Common myeloid progenitor, CD34-positive (primary cell): ENCODE data around the gene TSKU.
A peak's percentile ranks its signal among the peaks of the same experiment; 100 is the strongest.

Source experiments
- CTCF ChIA-PET: fragments of 350-600 bp; sonication (Branson Sonifier 250); formaldehyde crosslinking; loops from one replicate; lab custom pipeline; 2021; ENCODE audit warnings: antibody characterized with exemption; lab: Charles Lee
- POLR2A ChIA-PET: fragments of 350-600 bp; sonication (Branson Sonifier 250); formaldehyde crosslinking; loops from one replicate; lab custom pipeline; 2021; ENCODE audit warnings: antibody characterized with exemption; lab: Charles Lee
- DNase-seq, 3 donors: peaks; one replicate each; pipeline versions ENCODE4 v3.0.0 to v3.0.0-alpha.2; 2013
- H3K27ac ChIP-seq, 2 experiments: 1 replicate in 1 of 2; 2 replicates in 1 of 2; pipeline ENCODE4 v1.7.0; 2013; ENCODE audit warnings: inconsistent platforms in 2 of 2, low read length in 2 of 2, mild to moderate bottlenecking in 2 of 2, low read depth in 1 of 2, moderate library complexity in 1 of 2; ENCODE audit not compliant: severe bottlenecking in 2 of 2, insufficient read depth in 1 of 2, poor library complexity in 1 of 2
- H3K27me3 ChIP-seq, 5 experiments: replicated peaks in 2 of 5; 1 replicate in 3 of 5; 2 replicates in 2 of 5; pipeline versions ENCODE4 v1.6.1 to v1.7.0; 2013; ENCODE audit warnings: low read length in 4 of 5, mild to moderate bottlenecking in 2 of 5, moderate library complexity in 2 of 5, inconsistent platforms in 1 of 5; ENCODE audit not compliant: insufficient read depth in 5 of 5, control insufficient read depth in 4 of 5
- H3K36me3 ChIP-seq, 4 experiments: 1 replicate in 2 of 4; 2 replicates in 2 of 4; pipeline versions ENCODE4 v1.6.1 to v1.7.0; 2013; ENCODE audit warnings: low read length in 3 of 4, control low read depth in 1 of 4, mild to moderate bottlenecking in 1 of 4; ENCODE audit not compliant: control insufficient read depth in 4 of 4, insufficient read depth in 4 of 4
- H3K4me1 ChIP-seq, 4 experiments: 1 replicate in 3 of 4; 2 replicates in 1 of 4; pipeline versions ENCODE4 v1.6.1 to v1.7.1; 2013; ENCODE audit warnings: low read length in 3 of 4, mild to moderate bottlenecking in 3 of 4, control low read depth in 1 of 4, inconsistent platforms in 1 of 4, moderate library complexity in 1 of 4; ENCODE audit not compliant: control insufficient read depth in 4 of 4, insufficient read depth in 4 of 4; ENCODE audit errors: control extremely low read depth in 1 of 4
- H3K4me3 ChIP-seq, 7 experiments: 1 replicate in 4 of 7; 2 replicates in 3 of 7; pipeline versions ENCODE4 v1.5.1 to v1.7.0; 2013; ENCODE audit warnings: mild to moderate bottlenecking in 7 of 7, low read length in 6 of 7, moderate library complexity in 6 of 7, inconsistent platforms in 2 of 7, low read depth in 2 of 7, control low read depth in 1 of 7; ENCODE audit not compliant: insufficient read depth in 4 of 7, control insufficient read depth in 1 of 7; ENCODE audit errors: extremely low read depth in 1 of 7
- H3K9me3 ChIP-seq, 5 experiments: 1 replicate in 4 of 5; 2 replicates in 1 of 5; pipeline versions ENCODE4 v1.6.1 to v1.7.1; 2013; ENCODE audit warnings: low read length in 4 of 5, mild to moderate bottlenecking in 2 of 5, inconsistent platforms in 1 of 5, low read depth in 1 of 5, moderate library complexity in 1 of 5; ENCODE audit not compliant: control insufficient read depth in 4 of 5, insufficient read depth in 2 of 5; ENCODE audit errors: control extremely low read depth in 1 of 5
- WGBS: methylation state at CpG from one replicate; pipeline ENCODE4 v1.1.5; 2013; ENCODE audit not compliant: insufficient coverage; 5-methylcytosine and 5-hydroxymethylcytosine counted together

The TSKU gene

DNA sequence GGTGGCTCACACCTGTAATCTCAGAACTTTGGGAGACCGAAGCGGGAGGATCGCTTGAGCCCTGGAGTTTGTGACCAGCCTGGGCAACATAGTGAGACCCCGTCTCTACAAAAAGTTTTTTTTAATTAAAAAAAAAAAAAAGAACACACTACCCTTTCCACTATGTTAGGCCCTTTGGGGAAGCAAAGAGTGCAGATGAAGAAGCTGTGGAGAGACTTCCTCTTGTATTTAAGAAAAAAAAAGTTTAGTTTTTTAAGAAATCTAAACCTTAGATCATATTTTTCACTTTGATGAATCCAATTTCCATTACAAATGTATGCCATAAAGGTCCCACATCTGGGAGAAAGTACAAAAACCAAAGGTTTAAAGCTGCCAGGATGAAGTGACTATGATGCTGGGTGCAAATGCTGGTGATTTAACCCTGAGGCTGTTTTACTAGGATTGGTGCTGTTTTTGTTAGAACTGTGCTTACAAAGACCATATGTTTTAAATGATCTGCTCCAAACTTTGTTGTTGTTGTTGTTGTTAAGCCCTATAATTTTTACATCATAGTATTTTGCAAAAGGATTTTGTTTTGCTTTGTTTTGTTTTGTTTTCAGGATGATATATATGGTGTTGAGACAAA is 48.6 kb downstream of the TSKU start:
- H3K27ac ChIP-seq: no peak overlapping the region
- ChIA-PET POLR2A (no interaction called here), CTCF (no interaction called here)
- no peak overlapping the region for H3K4me3 ChIP-seq
- no CpG with 5 or more reads among the region's 4 CpGs for WGBS
- no peaks in the 10 kb centered on the region for H3K4me1 ChIP-seq
- no peak for DNase-seq
- no peaks in the 10 kb centered on the region for H3K9me3 ChIP-seq
- no peaks in the 10 kb centered on the region for H3K27me3 ChIP-seq
- no peaks in the 10 kb centered on the region for H3K36me3 ChIP-seq

DNA sequence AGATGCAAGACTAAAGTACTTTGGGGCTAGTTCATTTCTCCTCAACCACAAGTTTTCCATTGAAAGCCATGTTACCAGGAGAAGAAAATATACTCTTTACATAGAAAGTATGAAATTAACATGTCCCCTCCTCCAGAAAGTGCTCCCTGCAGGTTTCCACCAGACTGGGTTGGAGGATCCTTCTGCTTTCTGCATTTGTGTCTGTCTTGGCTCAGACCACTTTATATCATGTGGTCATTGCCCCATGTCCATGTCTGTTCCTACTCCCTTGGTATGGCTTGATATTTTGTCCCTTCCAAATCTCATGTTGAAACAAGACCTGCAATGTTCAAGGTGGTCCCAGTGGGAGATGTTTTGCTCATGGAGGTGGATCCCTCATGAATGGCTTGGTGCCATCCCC is 49.2 kb downstream of the TSKU start:
- DNase-seq: no peak
- Histone ChIP-seq H3K4me1 (peaks cover 0 to 1% (median 0%) of the 10 kb centered on the region in 4 experiments), H3K4me3 (no peak overlapping the region), H3K27me3 (no peaks in the 10 kb centered on the region), H3K36me3 (no peaks in the 10 kb centered on the region), H3K9me3 (no peaks in the 10 kb centered on the region), H3K27ac (no peak overlapping the region)
- ChIA-PET POLR2A (no interaction called here), CTCF (no interaction called here)

DNA sequence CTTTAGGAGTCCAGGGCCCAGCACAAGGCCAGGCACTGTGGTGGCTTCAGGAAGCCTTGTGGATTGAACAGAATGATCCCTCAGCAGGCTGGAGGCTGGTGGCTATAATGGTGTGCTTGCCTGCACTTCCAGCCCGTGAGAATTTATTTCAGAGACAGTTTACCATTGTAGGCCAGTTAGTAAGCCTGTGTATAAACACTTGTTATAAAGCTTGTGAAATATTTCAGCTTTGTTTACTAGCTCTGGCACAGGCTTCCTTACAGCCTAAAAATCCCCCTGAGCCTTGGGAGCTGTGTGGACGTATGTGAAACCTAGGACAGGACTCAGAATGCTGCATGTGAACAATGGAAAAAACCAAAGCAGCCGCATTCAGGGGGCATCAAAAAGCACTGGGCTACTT is 51.0 kb downstream of the TSKU start:
- H3K4me3 ChIP-seq: no peak overlapping the region
- CTCF ChIA-PET: interaction anchor here (0.7 to 3.5 kb wide), 2 partner anchors 20 to 84 kb away, joined by 3 to 10 read pairs; no protein-coding TSS in a partner anchor
- H3K4me1 ChIP-seq: peaks cover 0 to 4% (median 0%) of the 10 kb centered on the region in 4 experiments
- H3K36me3 ChIP-seq: no peaks in the 10 kb centered on the region
- DNase-seq: no peak
- no peak overlapping the region for H3K27ac ChIP-seq
- POLR2A ChIA-PET: no interaction called here
- no peaks in the 10 kb centered on the region for H3K27me3 ChIP-seq
- H3K9me3 ChIP-seq: no peaks in the 10 kb centered on the region
- 100% methylated on average over 2 of the region's 3 CpGs for WGBS

DNA sequence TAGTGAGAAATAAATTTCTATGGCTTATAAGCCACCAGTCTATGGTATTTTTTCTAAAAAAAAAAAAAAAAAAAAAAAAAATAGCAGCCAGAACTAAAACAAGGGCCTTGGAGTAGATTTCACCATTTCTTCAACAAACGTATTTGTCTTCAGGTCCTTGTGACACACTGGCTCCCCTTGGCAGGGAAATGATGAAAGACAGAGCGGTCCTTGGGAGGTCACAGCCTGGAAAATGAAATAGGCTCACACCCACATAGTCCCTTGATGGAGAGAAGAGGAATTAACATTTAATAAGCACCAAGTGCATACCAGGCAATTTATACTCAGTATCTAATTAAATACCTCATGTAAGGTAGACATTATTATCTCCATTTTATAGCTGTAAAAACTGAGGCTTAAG is 51.9 kb downstream of the TSKU start:
- Histone ChIP-seq H3K27me3 (peaks cover 0 to 2% (median 0%) of the 10 kb centered on the region in 5 experiments), H3K27ac (no peak overlapping the region), H3K4me1 (peaks cover 0 to 4% (median 0%) of the 10 kb centered on the region in 4 experiments), H3K9me3 (no peaks in the 10 kb centered on the region), H3K4me3 (no peak overlapping the region), H3K36me3 (no peaks in the 10 kb centered on the region)
- DNase-seq: no peak
- no CpG with 5 or more reads among the region's 2 CpGs for WGBS
- CTCF ChIA-PET: interaction anchor here (1.2 to 3.5 kb wide), 2 partner anchors 9 to 84 kb away, joined by 3 to 10 read pairs; no protein-coding TSS in a partner anchor
- POLR2A ChIA-PET: no interaction called here

DNA sequence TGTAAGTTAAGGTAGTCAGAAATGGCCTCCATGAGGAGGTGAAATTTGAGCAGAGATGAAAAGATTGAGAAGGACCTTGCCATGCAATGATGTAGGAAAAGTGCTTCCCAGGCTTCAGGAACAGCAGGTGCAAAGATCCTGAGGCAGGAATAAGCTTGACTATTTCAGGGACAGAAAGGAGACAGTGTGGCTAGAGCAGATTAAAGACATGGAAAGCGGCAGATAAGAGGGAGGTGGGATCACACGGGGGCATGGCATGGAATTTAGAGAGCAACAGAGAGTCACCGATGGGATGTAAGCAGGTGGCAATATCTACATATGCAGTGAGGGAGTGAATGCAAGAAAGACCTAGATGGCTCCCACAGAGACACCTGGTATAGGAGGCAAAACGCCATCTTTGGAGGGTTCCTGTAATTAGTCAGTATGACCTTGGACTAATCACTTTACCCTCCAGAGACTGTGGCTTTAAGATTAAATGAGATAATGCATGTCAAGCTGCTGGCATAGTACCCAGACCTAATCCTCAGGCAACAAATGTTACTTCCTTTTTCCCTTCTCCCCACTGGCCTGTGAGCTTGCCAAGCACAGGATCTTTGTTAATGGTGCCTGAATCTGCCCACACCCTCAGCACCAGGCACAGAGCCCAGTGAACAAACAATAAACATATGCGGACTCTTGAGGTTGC is 52.9 kb downstream of the TSKU start:
- WGBS: 73% methylated on average over 4 of the region's 5 CpGs
- no peak overlapping the region for H3K27ac ChIP-seq
- POLR2A ChIA-PET: no interaction called here
- no peaks in the 10 kb centered on the region for H3K36me3 ChIP-seq
- peak in 1 of 3 donors; percentile 26 for DNase-seq
- CTCF ChIA-PET: interaction anchor here (0.7 to 3.5 kb wide), 6 partner anchors 8 to 82 kb away, joined by 3 to 10 read pairs (median 3); no protein-coding TSS in a partner anchor
- no peaks in the 10 kb centered on the region for H3K9me3 ChIP-seq
- peaks cover 0 to 2% (median 0%) of the 10 kb centered on the region in 5 experiments for H3K27me3 ChIP-seq
- H3K4me1 ChIP-seq: peaks cover 0 to 4% (median 0%) of the 10 kb centered on the region in 4 experiments
- H3K4me3 ChIP-seq: no peak overlapping the region

DNA sequence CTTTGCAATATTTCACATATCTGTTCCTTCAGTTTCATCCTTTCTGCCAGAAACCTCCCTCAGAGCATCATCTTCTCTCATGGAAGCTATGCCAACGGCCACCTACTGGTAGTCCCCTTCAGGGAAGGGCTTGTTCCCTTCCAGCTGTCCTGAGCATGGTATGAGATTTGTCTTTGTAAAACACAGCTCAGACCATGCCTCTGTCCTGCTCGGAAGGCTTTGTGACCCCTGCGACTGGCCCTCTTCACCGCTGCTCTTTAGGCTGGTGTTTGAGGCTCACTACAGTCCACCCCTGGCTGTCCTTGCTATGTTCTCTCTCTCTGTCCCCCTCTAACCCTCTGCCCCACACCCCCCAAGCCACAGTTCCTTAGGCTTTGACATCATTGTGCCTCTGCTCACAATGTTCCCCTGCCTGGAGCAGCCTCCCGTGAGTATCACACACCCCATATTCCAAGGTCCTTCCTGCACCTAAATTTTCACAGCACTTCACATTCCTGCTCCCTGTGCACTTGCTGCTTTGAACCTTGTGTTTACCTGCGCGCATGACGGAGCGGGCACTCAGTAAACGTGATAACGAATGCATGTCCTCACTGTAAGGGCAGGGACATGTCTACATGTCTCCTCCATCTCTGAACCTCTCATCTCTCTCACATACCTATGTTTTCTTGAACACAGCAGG is 53.6 kb downstream of the TSKU start:
- WGBS: 94% methylated on average over 11 of the region's 11 CpGs
- no peak overlapping the region for H3K27ac ChIP-seq
- peaks cover 0 to 2% (median 0%) of the 10 kb centered on the region in 5 experiments for H3K27me3 ChIP-seq
- no peaks in the 10 kb centered on the region for H3K9me3 ChIP-seq
- peaks cover 0 to 4% (median 0%) of the 10 kb centered on the region in 4 experiments for H3K4me1 ChIP-seq
- no peaks in the 10 kb centered on the region for H3K36me3 ChIP-seq
- ChIA-PET POLR2A (no interaction called here), CTCF (interaction anchor here (0.7 to 3.5 kb wide), 5 partner anchors 13 to 82 kb away, joined by 3 to 10 read pairs (median 3); no protein-coding TSS in a partner anchor)
- DNase-seq: no peak
- no peak overlapping the region for H3K4me3 ChIP-seq
